Activated naive CD8-positive, alpha-beta T cell treated with anti-CD3 and anti-CD28 coated beads, Interleukin-2, amount 10 ng/mL, durations not matched to agents 7 days and 5 days (primary cell): ENCODE data around the gene MYL5. TPM values are rescaled to one million over a fixed set of nuclear protein-coding genes. Genes with fewer than 3 reads are reported as not detected.
"Not testable (repeated sequence)": the region's sequence is repeated elsewhere in the genome, so short reads cannot be mapped to it uniquely, and the experiment has no call there.

Source experiments
- ATAC-seq: fragments of 150-1000 bp; cut with Tn5 transposase; one replicate; pipeline ENCODE4 v1.10.0; 2021; ENCODE audit warnings: low read depth, moderate library complexity
- POLR2A ChIA-PET: fragments of 350-600 bp; sonication (Branson Sonifier 250); formaldehyde crosslinking; loops from one replicate; lab custom pipeline; 2021; ENCODE audit warnings: antibody characterized with exemption; lab: Charles Lee
- DNase-seq: peaks from one replicate; pipeline ENCODE4 v3.0.0; 2021
- H3K27ac Mint-ChIP-seq: one replicate; pipeline ENCODE4 v1.8.0; 2022; ENCODE audit warnings: mild to moderate bottlenecking, mixed read lengths
- H3K27me3 Mint-ChIP-seq: one replicate; pipeline ENCODE4 v1.8.0; 2022; ENCODE audit warnings: mild to moderate bottlenecking, moderate library complexity, mixed read lengths
- H3K36me3 Mint-ChIP-seq: one replicate; pipeline ENCODE4 v1.8.0; 2021; ENCODE audit warnings: mild to moderate bottlenecking, mixed read lengths
- H3K4me1 Mint-ChIP-seq: one replicate; pipeline ENCODE4 v1.8.0; 2021; ENCODE audit warnings: mixed read lengths
- H3K4me3 Mint-ChIP-seq: one replicate; pipeline ENCODE4 v1.8.0; 2022; ENCODE audit warnings: mild to moderate bottlenecking, moderate library complexity, mixed read lengths
- H3K9me3 Mint-ChIP-seq: one replicate; pipeline ENCODE4 v1.8.0; 2021; ENCODE audit warnings: mixed read lengths
- total RNA-seq, 2 experiments: library from RNA; stranded (reverse); gene quantifications; one replicate each; pipeline ENCODE4 v1.2.3, GENCODE V29; 2021

Gene MYL5
- total RNA-seq, 2 experiments from 2014 or later = 20.0 to 21.5 TPM

- Mint-ChIP-seq H3K4me3 (no peak overlapping the region), H3K9me3 (peaks cover 11% of the 10 kb centered on the region), H3K36me3 (no peaks in the 10 kb centered on the region), H3K4me1 (no peaks in the 10 kb centered on the region), H3K27me3 (peaks cover 2% of the 10 kb centered on the region), H3K27ac (no peak overlapping the region)
- DNase-seq = no peak
- POLR2A ChIA-PET = no interaction called here
- no peak for ATAC-seq
These were observed 42.0 kb upstream of the MYL5 start for GRCh38 chr4:632196-632790.

- POLR2A ChIA-PET = no interaction called here
- peaks cover 11% of the 10 kb centered on the region for H3K9me3 Mint-ChIP-seq
- ATAC-seq (no peak), DNase-seq (no peak)
- H3K36me3 Mint-ChIP-seq = no peaks in the 10 kb centered on the region
- H3K4me3 Mint-ChIP-seq = no peak overlapping the region
- H3K4me1 Mint-ChIP-seq = no peaks in the 10 kb centered on the region
- peaks cover 3% of the 10 kb centered on the region for H3K27me3 Mint-ChIP-seq
- H3K27ac Mint-ChIP-seq = no peak overlapping the region
These were observed 41.4 kb upstream of the MYL5 start for GRCh38 chr4:632926-633325.

GRCh38 chr4:633406-633805 lies 40.9 kb upstream of the MYL5 start:
- Mint-ChIP-seq H3K9me3 (peaks cover 11% of the 10 kb centered on the region), H3K4me1 (no peaks in the 10 kb centered on the region), H3K36me3 (no peaks in the 10 kb centered on the region), H3K4me3 (no peak overlapping the region), H3K27ac (no peak overlapping the region), H3K27me3 (peaks cover 3% of the 10 kb centered on the region)
- no peak for DNase-seq
- POLR2A ChIA-PET = no interaction called here
- ATAC-seq = no peak

GRCh38 chr4:633976-634598 lies 40.3 kb upstream of the MYL5 start:
- ATAC-seq = no peak

GRCh38 chr4:634599-634985 lies 39.8 kb upstream of the MYL5 start:
- no peak overlapping the region for H3K4me3 Mint-ChIP-seq
- peaks cover 3% of the 10 kb centered on the region for H3K27me3 Mint-ChIP-seq
- no peaks in the 10 kb centered on the region for H3K4me1 Mint-ChIP-seq
- no peak overlapping the region for H3K27ac Mint-ChIP-seq
- peaks cover 11% of the 10 kb centered on the region for H3K9me3 Mint-ChIP-seq
- POLR2A ChIA-PET = no interaction called here
- H3K36me3 Mint-ChIP-seq = no peaks in the 10 kb centered on the region
- ATAC-seq = no peak
- no peak for DNase-seq

More at GRCh38 chr4:633976-634598, 40.3 kb upstream of the MYL5 start:
- Mint-ChIP-seq H3K27ac (no peak overlapping the region), H3K27me3 (peaks cover 3% of the 10 kb centered on the region), H3K36me3 (no peaks in the 10 kb centered on the region), H3K4me3 (no peak overlapping the region), H3K9me3 (peaks cover 11% of the 10 kb centered on the region), H3K4me1 (no peaks in the 10 kb centered on the region)
- POLR2A ChIA-PET = no interaction called here
- no peak for DNase-seq

GRCh38 chr4:635066-635835 lies 39.1 kb upstream of the MYL5 start:
- POLR2A ChIA-PET, H3K4me3 Mint-ChIP-seq, H3K36me3 Mint-ChIP-seq, ATAC-seq, H3K4me1 Mint-ChIP-seq, H3K27me3 Mint-ChIP-seq, H3K27ac Mint-ChIP-seq, DNase-seq: not testable (repeated sequence)
- peaks cover 11% of the 10 kb centered on the region for H3K9me3 Mint-ChIP-seq

- no peaks in the 10 kb centered on the region for H3K36me3 Mint-ChIP-seq
- H3K4me3 Mint-ChIP-seq = no peak overlapping the region
- H3K4me1 Mint-ChIP-seq = no peaks in the 10 kb centered on the region
- no peak overlapping the region for H3K27ac Mint-ChIP-seq
- peaks cover 14% of the 10 kb centered on the region for H3K9me3 Mint-ChIP-seq
- DNase-seq (no peak), ATAC-seq (no peak)
- POLR2A ChIA-PET = no interaction called here
- H3K27me3 Mint-ChIP-seq = peaks cover 3% of the 10 kb centered on the region
These were observed 38.3 kb upstream of the MYL5 start for GRCh38 chr4:635851-636627.

GRCh38 chr4:636628-637159 lies 37.6 kb upstream of the MYL5 start:
- peaks cover 3% of the 10 kb centered on the region for H3K27me3 Mint-ChIP-seq
- ATAC-seq (no peak), DNase-seq (no peak)
- H3K9me3 Mint-ChIP-seq = peaks cover 11% of the 10 kb centered on the region
- no peak overlapping the region for H3K27ac Mint-ChIP-seq
- H3K4me1 Mint-ChIP-seq = no peaks in the 10 kb centered on the region
- no peaks in the 10 kb centered on the region for H3K36me3 Mint-ChIP-seq
- no peak overlapping the region for H3K4me3 Mint-ChIP-seq
- POLR2A ChIA-PET = no interaction called here

GRCh38 chr4:637536-638280 lies 36.6 kb upstream of the MYL5 start:
- no peak overlapping the region for H3K4me3 Mint-ChIP-seq

GRCh38 chr4:642366-642765 lies 32.0 kb upstream of the MYL5 start:
- ATAC-seq, H3K4me3 Mint-ChIP-seq, H3K4me1 Mint-ChIP-seq, DNase-seq, H3K9me3 Mint-ChIP-seq, H3K36me3 Mint-ChIP-seq, H3K27me3 Mint-ChIP-seq, H3K27ac Mint-ChIP-seq, POLR2A ChIA-PET: not testable (repeated sequence)

More at GRCh38 chr4:637536-638280, 36.6 kb upstream of the MYL5 start:
- DNase-seq (no peak), ATAC-seq (no peak)
- POLR2A ChIA-PET = no interaction called here
- peaks cover 3% of the 10 kb centered on the region for H3K27me3 Mint-ChIP-seq
- H3K9me3 Mint-ChIP-seq = peaks cover 5% of the 10 kb centered on the region
- H3K27ac Mint-ChIP-seq = no peak overlapping the region
- H3K36me3 Mint-ChIP-seq = no peaks in the 10 kb centered on the region
- no peaks in the 10 kb centered on the region for H3K4me1 Mint-ChIP-seq

GRCh38 chr4:646460-646859 lies 27.9 kb upstream of the MYL5 start:
- Mint-ChIP-seq H3K4me3 (peak overlapping the region; percentile 46), H3K36me3 (no peaks in the 10 kb centered on the region), H3K27ac (no peak overlapping the region), H3K27me3 (peaks cover 4% of the 10 kb centered on the region), H3K9me3 (peaks cover 3% of the 10 kb centered on the region), H3K4me1 (no peaks in the 10 kb centered on the region)
- DNase-seq = no peak
- POLR2A ChIA-PET = no interaction called here
- ATAC-seq = no peak

- H3K4me1 Mint-ChIP-seq = no peaks in the 10 kb centered on the region
- no peak overlapping the region for H3K4me3 Mint-ChIP-seq
- no peaks in the 10 kb centered on the region for H3K36me3 Mint-ChIP-seq
- peaks cover 3% of the 10 kb centered on the region for H3K9me3 Mint-ChIP-seq
- ATAC-seq = no peak
- no peak for DNase-seq
- peaks cover 4% of the 10 kb centered on the region for H3K27me3 Mint-ChIP-seq
- POLR2A ChIA-PET = no interaction called here
- H3K27ac Mint-ChIP-seq = no peak overlapping the region
These were observed 26.9 kb upstream of the MYL5 start for GRCh38 chr4:647481-647880.
